Measurements from ENCODE around the gene SPRING1. TPM values are rescaled to one million over a fixed set of nuclear protein-coding genes. Genes with fewer than 3 reads are reported as not detected.

SPRING1 gene
- total RNA-seq, 1 donor from 2014 or later = 31.6 TPM

- DNase-seq (no peak), ATAC-seq (ENCODE audit: low read depth) (no peak)
- no peaks in the 10 kb centered on the region for H3K9me3 Mint-ChIP-seq
- intact Hi-C loops (cut with micrococcal nuclease) = no loop called here
- TF ChIP-seq, protein P1, sequence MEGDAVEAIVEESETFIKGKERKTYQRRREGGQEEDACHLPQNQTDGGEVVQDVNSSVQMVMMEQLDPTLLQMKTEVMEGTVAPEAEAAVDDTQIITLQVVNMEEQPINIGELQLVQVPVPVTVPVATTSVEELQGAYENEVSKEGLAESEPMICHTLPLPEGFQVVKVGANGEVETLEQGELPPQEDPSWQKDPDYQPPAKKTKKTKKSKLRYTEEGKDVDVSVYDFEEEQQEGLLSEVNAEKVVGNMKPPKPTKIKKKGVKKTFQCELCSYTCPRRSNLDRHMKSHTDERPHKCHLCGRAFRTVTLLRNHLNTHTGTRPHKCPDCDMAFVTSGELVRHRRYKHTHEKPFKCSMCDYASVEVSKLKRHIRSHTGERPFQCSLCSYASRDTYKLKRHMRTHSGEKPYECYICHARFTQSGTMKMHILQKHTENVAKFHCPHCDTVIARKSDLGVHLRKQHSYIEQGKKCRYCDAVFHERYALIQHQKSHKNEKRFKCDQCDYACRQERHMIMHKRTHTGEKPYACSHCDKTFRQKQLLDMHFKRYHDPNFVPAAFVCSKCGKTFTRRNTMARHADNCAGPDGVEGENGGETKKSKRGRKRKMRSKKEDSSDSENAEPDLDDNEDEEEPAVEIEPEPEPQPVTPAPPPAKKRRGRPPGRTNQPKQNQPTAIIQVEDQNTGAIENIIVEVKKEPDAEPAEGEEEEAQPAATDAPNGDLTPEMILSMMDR (IDR thresholded peaks at IDR 0.05) = no peak
- H3K36me3 Mint-ChIP-seq (ENCODE audit: low read depth) = peaks cover 37% of the 10 kb centered on the region
- POLR2A ChIA-PET = interaction anchor here (0.7 kb wide), 1 partner anchor 128 kb away, joined by 3 read pairs; no protein-coding TSS in a partner anchor
- no peaks in the 10 kb centered on the region for H3K27me3 Mint-ChIP-seq
- H3K4me1 Mint-ChIP-seq = peaks cover 17% of the 10 kb centered on the region
- CTCF ChIA-PET = interaction anchor here (0.6 to 1.7 kb wide), 2 partner anchors 18 to 26 kb away, joined by 3 to 4 read pairs; no protein-coding TSS in a partner anchor
- no peak overlapping the region for H3K27ac Mint-ChIP-seq
- H3K4me3 Mint-ChIP-seq = no peak overlapping the region
These were observed 11.2 kb downstream of the SPRING1 start for GRCh38 chr12:116726694-116727093.

- Mint-ChIP-seq H3K36me3 (ENCODE audit: low read depth) (peaks cover 62% of the 10 kb centered on the region), H3K4me1 (peaks cover 19% of the 10 kb centered on the region), H3K27ac (no peak overlapping the region), H3K4me3 (no peak overlapping the region), H3K9me3 (no peaks in the 10 kb centered on the region), H3K27me3 (no peaks in the 10 kb centered on the region)
- no peak for DNase-seq
- ATAC-seq (ENCODE audit: low read depth) = no peak
- TF ChIP-seq, protein P1 (IDR thresholded peaks at IDR 0.05) = no peak
- ChIA-PET CTCF (interaction anchor here (0.6 kb wide), 1 partner anchor 14 kb away, joined by 3 read pairs; no protein-coding TSS in a partner anchor), POLR2A (no interaction called here)
- intact Hi-C loops (cut with micrococcal nuclease) = no loop called here
These were observed 15.6 kb downstream of the SPRING1 start for GRCh38 chr12:116722245-116722644.

GRCh38 chr12:116719731-116720528 lies 17.9 kb downstream of the SPRING1 start:
- H3K27ac Mint-ChIP-seq = no peak overlapping the region
- H3K9me3 Mint-ChIP-seq = no peaks in the 10 kb centered on the region
- TF ChIP-seq, protein P1 (IDR thresholded peaks at IDR 0.05) = no peak
- intact Hi-C loops (cut with micrococcal nuclease) = no loop called here
- H3K36me3 Mint-ChIP-seq (ENCODE audit: low read depth) = peaks cover 83% of the 10 kb centered on the region
- POLR2A ChIA-PET = no interaction called here
- CTCF ChIA-PET = no interaction called here
- H3K4me1 Mint-ChIP-seq = peaks cover 19% of the 10 kb centered on the region
- no peaks in the 10 kb centered on the region for H3K27me3 Mint-ChIP-seq
- H3K4me3 Mint-ChIP-seq = no peak overlapping the region
- DNase-seq = no peak
- no peak for ATAC-seq (ENCODE audit: low read depth)

GRCh38 chr12:116718655-116719454 lies 19.0 kb downstream of the SPRING1 start:
- no peak for DNase-seq
- TF ChIP-seq, protein P1 (IDR thresholded peaks at IDR 0.05) = no peak
- CTCF ChIA-PET = no interaction called here
- no peak overlapping the region for H3K27ac Mint-ChIP-seq
- ATAC-seq (ENCODE audit: low read depth) = no peak
- POLR2A ChIA-PET = interaction anchor here (0.5 to 0.6 kb wide), 2 partner anchors 137 to 401 kb away, joined by 9 to 19 read pairs; no protein-coding TSS in a partner anchor
- peaks cover 14% of the 10 kb centered on the region for H3K4me1 Mint-ChIP-seq
- no peaks in the 10 kb centered on the region for H3K9me3 Mint-ChIP-seq
- intact Hi-C loops (cut with micrococcal nuclease) = no loop called here
- H3K36me3 Mint-ChIP-seq (ENCODE audit: low read depth) = peaks cover 88% of the 10 kb centered on the region
- H3K4me3 Mint-ChIP-seq = no peak overlapping the region
- no peaks in the 10 kb centered on the region for H3K27me3 Mint-ChIP-seq
